PC-9 (cell line): ENCODE data around the gene CTNNBL1. TPM values are rescaled to one million over a fixed set of nuclear protein-coding genes. Genes with fewer than 3 reads are reported as not detected.

Experiments used
- BruUV-seq: library from RNA; stranded (reverse); fragments of 400-500 nt; replicated peaks from 2 replicates; lab custom pipeline; 2021; lab: Mats Ljungman, UMichigan
- CTCF ChIA-PET: fragments of 300-600 bp; sonication (Branson Sonifier 250); formaldehyde crosslinking; loops from one replicate; lab custom pipeline; 2022; ENCODE audit warnings: antibody characterized with exemption; lab: Charles Lee
- POLR2A ChIA-PET: fragments of 300-600 bp; sonication (Branson Sonifier 250); formaldehyde crosslinking; loops from one replicate; lab custom pipeline; 2022; ENCODE audit warnings: antibody characterized with exemption; ENCODE audit not compliant: unreplicated experiment; lab: Charles Lee
- DNase-seq, 2 experiments: peaks; one replicate each; pipeline versions ENCODE4 v3.0.0 to v3.0.0-alpha.2; 2015 to 2022; ENCODE audit warnings: mixed read lengths in 1 of 2
- H2AFZ ChIP-seq: fragments of 200-600 bp; sonication (generic); 2 replicates; pipeline ENCODE4 v1.8.1; 2017; ENCODE audit warnings: antibody characterized with exemption
- H3F3A ChIP-seq: fragments of 200-600 bp; sonication (generic); 2 replicates; pipeline ENCODE4 v1.8.1; 2017; ENCODE audit warnings: antibody characterized with exemption, mild to moderate bottlenecking, low read depth; ENCODE audit not compliant: insufficient read depth
- H3K27ac ChIP-seq: fragments of 200-600 bp; sonication (generic); 2 replicates; pipeline ENCODE4 v1.6.1; 2016; ENCODE audit warnings: mixed run types
- H3K27me3 ChIP-seq: fragments of 200-600 bp; sonication (generic); 2 replicates; pipeline ENCODE4 v1.6.1; 2016; ENCODE audit warnings: low read depth, mixed run types; ENCODE audit not compliant: insufficient read depth
- H3K36me3 ChIP-seq: fragments of 200-600 bp; sonication (generic); 2 replicates; pipeline ENCODE4 v1.6.1; 2016; ENCODE audit warnings: low read depth, mixed run types
- H3K4me1 ChIP-seq: fragments of 200-600 bp; sonication (generic); replicated peaks from 2 replicates; pipeline ENCODE4 v1.6.1; 2016; ENCODE audit warnings: mixed run types; ENCODE audit not compliant: insufficient read depth
- H3K4me2 ChIP-seq: fragments of 200-600 bp; sonication (generic); 2 replicates; pipeline ENCODE4 v1.6.1; 2017; ENCODE audit warnings: mixed run types
- H3K4me3 ChIP-seq: fragments of 200-600 bp; sonication (generic); 2 replicates; pipeline ENCODE4 v1.6.1; 2016; ENCODE audit warnings: mixed run types
- H3K79me2 ChIP-seq: fragments of 200-600 bp; sonication (generic); 2 replicates; pipeline ENCODE4 v1.6.1; 2017; ENCODE audit warnings: low read depth, mixed run types
- H3K9me2 ChIP-seq: fragments of 200-600 bp; sonication (generic); 2 replicates; pipeline ENCODE4 v1.8.1; 2017; ENCODE audit warnings: mild to moderate bottlenecking; ENCODE audit not compliant: insufficient read depth
- H3K9me3 ChIP-seq: fragments of 200-600 bp; sonication (generic); 2 replicates; pipeline ENCODE4 v1.8.1; 2016; ENCODE audit warnings: low read depth; ENCODE audit not compliant: insufficient read depth
- H4K20me1 ChIP-seq: fragments of 200-600 bp; sonication (generic); 2 replicates; pipeline ENCODE4 v1.8.1; 2017; ENCODE audit not compliant: insufficient read depth
- EZH2 ChIP-seq: fragments of 200-600 bp; sonication (generic); IDR thresholded peaks from 2 replicates; pipeline ENCODE4 v1.8.0; 2017; ENCODE audit warnings: antibody characterized with exemption, low read depth
- intact Hi-C: fragments of 100-400 bp; cut with micrococcal nuclease; formaldehyde crosslinking; loops from one replicate; pipeline ENCODE4 v1.10.0; 2022; ENCODE audit not compliant: unreplicated experiment
- total RNA-seq: library from RNA; stranded (reverse); gene quantifications from 2 replicates; pipeline ENCODE4 v1.2.3, GENCODE V29; 2021
- TF ChIP-seq, protein P1 (sequence below): fragments of 200-600 bp; sonication (generic); conservative IDR thresholded peaks from 2 replicates; pipeline ENCODE4 v1.6.1; 2017; ENCODE audit warnings: mixed run types, antibody characterized with exemption, mild to moderate bottlenecking, moderate library complexity

Gene CTNNBL1
- total RNA-seq, 1 experiment from 2014 or later = 83.5 TPM

DNA sequence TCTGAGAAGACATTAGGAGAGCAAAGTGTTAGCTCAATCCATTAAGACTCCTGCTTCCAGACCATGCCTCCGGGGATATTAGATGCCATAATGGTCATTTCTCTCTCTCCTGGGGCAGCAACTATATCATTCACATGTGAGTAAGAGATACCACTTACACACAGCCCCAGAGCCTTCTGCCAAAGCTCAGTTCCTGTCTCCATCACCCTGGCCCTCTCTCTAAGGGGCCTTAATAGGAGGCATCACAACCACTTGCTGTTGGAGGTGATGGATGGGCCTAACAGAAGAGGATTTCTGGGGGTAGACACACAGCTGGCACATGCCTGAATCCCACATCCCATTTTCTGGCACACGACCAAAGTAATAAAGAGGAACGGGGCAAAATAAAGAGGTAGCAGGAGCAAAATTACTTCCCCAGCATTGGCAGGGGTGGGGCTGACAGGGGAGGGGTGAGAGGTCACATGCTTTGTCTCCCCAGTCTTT, 175.1 kb downstream of the CTNNBL1 start:
- Histone ChIP-seq H4K20me1 (no peaks in the 10 kb centered on the region; the same call in 1 of the 2 replicates), H3K4me1 (no peaks in the 10 kb centered on the region), H3K27me3 (no peaks in the 10 kb centered on the region), H3F3A (no peaks in the 10 kb centered on the region), H3K9me3 (no peaks in the 10 kb centered on the region), H3K4me3 (no peak overlapping the region), H3K27ac (no peak overlapping the region), H3K36me3 (no peaks in the 10 kb centered on the region), H2AFZ (no peak overlapping the region), H3K79me2 (no peaks in the 10 kb centered on the region), H3K4me2 (no peak overlapping the region), H3K9me2 (no peaks in the 10 kb centered on the region)
- intact Hi-C loops = no loop called here
- DNase-seq = no peak
- no TSS peak for BruUV-seq
- ChIA-PET CTCF (no interaction called here), POLR2A (no interaction called here)
- TF ChIP-seq, protein P1, sequence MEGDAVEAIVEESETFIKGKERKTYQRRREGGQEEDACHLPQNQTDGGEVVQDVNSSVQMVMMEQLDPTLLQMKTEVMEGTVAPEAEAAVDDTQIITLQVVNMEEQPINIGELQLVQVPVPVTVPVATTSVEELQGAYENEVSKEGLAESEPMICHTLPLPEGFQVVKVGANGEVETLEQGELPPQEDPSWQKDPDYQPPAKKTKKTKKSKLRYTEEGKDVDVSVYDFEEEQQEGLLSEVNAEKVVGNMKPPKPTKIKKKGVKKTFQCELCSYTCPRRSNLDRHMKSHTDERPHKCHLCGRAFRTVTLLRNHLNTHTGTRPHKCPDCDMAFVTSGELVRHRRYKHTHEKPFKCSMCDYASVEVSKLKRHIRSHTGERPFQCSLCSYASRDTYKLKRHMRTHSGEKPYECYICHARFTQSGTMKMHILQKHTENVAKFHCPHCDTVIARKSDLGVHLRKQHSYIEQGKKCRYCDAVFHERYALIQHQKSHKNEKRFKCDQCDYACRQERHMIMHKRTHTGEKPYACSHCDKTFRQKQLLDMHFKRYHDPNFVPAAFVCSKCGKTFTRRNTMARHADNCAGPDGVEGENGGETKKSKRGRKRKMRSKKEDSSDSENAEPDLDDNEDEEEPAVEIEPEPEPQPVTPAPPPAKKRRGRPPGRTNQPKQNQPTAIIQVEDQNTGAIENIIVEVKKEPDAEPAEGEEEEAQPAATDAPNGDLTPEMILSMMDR = no peak
- no peak for TF ChIP-seq EZH2

DNA sequence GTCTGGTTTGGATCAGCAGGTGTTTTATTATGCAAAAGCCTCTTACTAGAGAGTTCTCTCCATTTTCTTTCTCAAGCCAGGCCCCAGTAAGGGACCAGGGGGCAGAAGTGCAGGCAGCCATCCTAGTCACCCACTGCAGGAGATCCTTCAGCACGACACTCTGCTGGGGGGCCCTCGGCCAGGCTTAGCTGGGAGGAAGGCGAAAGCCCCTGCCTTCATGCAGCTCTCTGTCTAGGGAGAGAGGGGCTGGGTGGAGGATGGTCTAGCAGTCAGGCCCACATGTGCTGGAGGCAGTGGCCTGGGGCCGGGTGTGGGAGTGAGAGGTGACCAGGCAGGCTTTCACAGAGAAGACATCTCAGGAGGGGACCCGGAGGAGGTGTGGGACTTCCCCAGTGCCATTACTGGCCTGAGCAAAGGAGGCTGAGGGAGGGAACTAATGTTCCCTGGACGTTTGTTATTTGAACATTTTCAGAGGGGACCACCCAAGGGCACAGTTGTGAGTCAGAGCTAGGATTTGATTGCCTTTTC, 175.6 kb downstream of the CTNNBL1 start:
- CTCF ChIA-PET = no interaction called here
- no TSS peak for BruUV-seq
- Histone ChIP-seq H3K4me2 (no peak overlapping the region), H3K9me2 (no peaks in the 10 kb centered on the region), H3K9me3 (no peaks in the 10 kb centered on the region), H3K36me3 (no peaks in the 10 kb centered on the region), H2AFZ (no peak overlapping the region), H3K4me1 (no peaks in the 10 kb centered on the region), H3F3A (no peaks in the 10 kb centered on the region), H3K27ac (no peak overlapping the region), H3K79me2 (no peaks in the 10 kb centered on the region), H3K27me3 (no peaks in the 10 kb centered on the region), H4K20me1 (no peaks in the 10 kb centered on the region; the same call in 1 of the 2 replicates), H3K4me3 (no peak overlapping the region)
- POLR2A ChIA-PET = no interaction called here
- TF ChIP-seq EZH2 = no peak
- TF ChIP-seq, protein P1 = no peak
- intact Hi-C loops = no loop called here
- DNase-seq = no peak

DNA sequence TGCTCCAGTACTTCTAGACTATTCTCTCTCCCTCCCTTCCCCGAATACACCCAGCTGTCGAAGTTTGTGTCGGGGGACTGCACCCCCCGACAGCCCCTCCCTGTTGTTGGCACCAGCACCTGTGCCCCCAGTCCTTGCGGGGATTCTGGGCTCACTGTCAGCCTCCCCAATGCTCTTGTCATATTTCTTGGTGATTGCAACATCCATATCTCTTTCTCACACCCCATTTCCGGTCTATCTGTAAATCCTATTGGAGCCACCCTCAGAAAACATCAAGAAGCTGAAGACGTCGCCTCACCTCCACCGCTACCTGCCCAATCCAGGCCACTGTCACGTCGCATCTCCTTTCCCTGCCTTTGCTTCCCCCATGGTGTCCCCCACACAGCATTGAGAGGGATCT, 176.5 kb downstream of the CTNNBL1 start:
- no peaks in the 10 kb centered on the region; the same call in 1 of the 2 replicates for H4K20me1 ChIP-seq
- no peaks in the 10 kb centered on the region for H3K4me1 ChIP-seq
- no peak overlapping the region for H3K4me2 ChIP-seq
- ChIA-PET CTCF (no interaction called here), POLR2A (no interaction called here)
- H3K9me2 ChIP-seq = no peaks in the 10 kb centered on the region
- no peak overlapping the region for H2AFZ ChIP-seq
- H3K4me3 ChIP-seq = no peak overlapping the region
- no peaks in the 10 kb centered on the region for H3K79me2 ChIP-seq
- no peak overlapping the region for H3K27ac ChIP-seq
- no peaks in the 10 kb centered on the region for H3F3A ChIP-seq
- H3K9me3 ChIP-seq = no peaks in the 10 kb centered on the region
- no peak for DNase-seq
- TF ChIP-seq, protein P1 = no peak
- no peak for TF ChIP-seq EZH2
- no peaks in the 10 kb centered on the region for H3K36me3 ChIP-seq
- no peaks in the 10 kb centered on the region for H3K27me3 ChIP-seq
- BruUV-seq = no TSS peak
- intact Hi-C loops = no loop called here
